HG03457 (cell line): Measurements from ENCODE around the gene S100A8.

ENCODE experiments used
- ATAC-seq: cut with Tn5 transposase; IDR thresholded peaks from one replicate; pipeline ENCODE4 v1.9.1; 2021; ENCODE audit warnings: moderate number of reproducible peaks; ENCODE audit not compliant: unreplicated experiment

The S100A8 gene

GRCh38 chr1:153364156-153364555 is 26.7 kb downstream of the S100A8 start:
- ATAC-seq: no peak

- no peak for ATAC-seq
These were observed 27.2 kb downstream of the S100A8 start for GRCh38 chr1:153363641-153364040.

- no peak for ATAC-seq
These were observed 28.6 kb downstream of the S100A8 start for GRCh38 chr1:153362187-153362775.

GRCh38 chr1:153361480-153362109 is 29.3 kb downstream of the S100A8 start:
- no peak for ATAC-seq

GRCh38 chr1:153360592-153361479 is 30.0 kb downstream of the S100A8 start:
- no peak for ATAC-seq

GRCh38 chr1:153360190-153360589 is 30.7 kb downstream of the S100A8 start:
- no peak for ATAC-seq

- ATAC-seq: no peak
These were observed 31.6 kb downstream of the S100A8 start for GRCh38 chr1:153359241-153359640.

GRCh38 chr1:153358691-153358975 is 32.2 kb downstream of the S100A8 start:
- ATAC-seq: no peak

GRCh38 chr1:153357853-153358690 is 32.8 kb downstream of the S100A8 start, which contains the start of gene S100A9:
Gene S100A9 (plus strand): TSS chr1:153357854. CDS start chr1:153358284, 430 bp downstream.
- no peak for ATAC-seq

GRCh38 chr1:153357076-153357852 is 33.6 kb downstream of the S100A8 start:
- ATAC-seq: no peak

GRCh38 chr1:153356392-153357075 is 34.3 kb downstream of the S100A8 start:
- ATAC-seq: no peak

GRCh38 chr1:153355445-153356071 is 35.3 kb downstream of the S100A8 start:
- ATAC-seq: no peak

GRCh38 chr1:153354515-153355193 is 36.2 kb downstream of the S100A8 start:
- no peak for ATAC-seq

- ATAC-seq: no peak
These were observed 37.5 kb downstream of the S100A8 start for GRCh38 chr1:153353226-153353947.

- no peak for ATAC-seq
These were observed 38.4 kb downstream of the S100A8 start for GRCh38 chr1:153352523-153352922.

GRCh38 chr1:153350321-153350957 is 40.4 kb downstream of the S100A8 start:
- ATAC-seq: no peak
